Globus pallidus (tissue), 1 donor: ENCODE measurements around the gene MEMO1.
A peak's percentile ranks its signal among the peaks of the same experiment; 100 is the strongest.
"Not testable (repeated sequence)": the region's sequence is repeated elsewhere in the genome, so short reads cannot be mapped to it uniquely, and the experiment has no call there.

ENCODE experiments used
- DNase-seq: peaks from one replicate; pipeline ENCODE4 v3.0.0-alpha.2; 2015; ENCODE audit warnings: low spot score

The MEMO1 gene

DNA sequence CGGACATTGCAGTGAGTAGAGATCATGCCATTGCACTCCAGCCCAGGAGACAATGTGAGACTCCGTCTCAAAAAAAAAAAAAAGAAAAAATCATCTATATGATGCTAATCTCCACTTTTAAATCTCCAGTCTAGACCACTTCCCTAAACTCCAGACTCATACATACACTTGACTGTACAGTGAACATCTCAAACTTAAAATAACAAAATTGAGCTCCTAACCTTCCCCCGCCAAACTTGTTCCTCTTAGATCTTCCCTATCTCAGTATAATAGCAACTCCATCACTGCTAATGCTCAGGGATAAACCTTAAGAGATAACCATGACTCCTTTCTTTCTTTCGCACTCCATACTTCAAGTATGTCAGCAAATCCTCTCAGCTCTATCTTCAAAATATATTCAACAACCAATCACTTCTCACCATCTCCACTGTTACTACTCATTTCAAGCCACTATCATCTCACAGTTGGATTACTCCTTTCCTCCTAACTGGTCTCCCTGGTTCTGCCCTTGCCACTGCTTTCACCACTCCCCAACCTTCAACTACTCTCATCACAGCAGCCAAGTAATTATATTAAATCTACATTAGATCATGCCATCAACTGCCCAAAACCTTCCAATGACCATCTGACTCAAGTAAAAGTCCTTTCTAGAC lies 12.0 kb downstream of the MEMO1 start:
- no peak for DNase-seq

DNA sequence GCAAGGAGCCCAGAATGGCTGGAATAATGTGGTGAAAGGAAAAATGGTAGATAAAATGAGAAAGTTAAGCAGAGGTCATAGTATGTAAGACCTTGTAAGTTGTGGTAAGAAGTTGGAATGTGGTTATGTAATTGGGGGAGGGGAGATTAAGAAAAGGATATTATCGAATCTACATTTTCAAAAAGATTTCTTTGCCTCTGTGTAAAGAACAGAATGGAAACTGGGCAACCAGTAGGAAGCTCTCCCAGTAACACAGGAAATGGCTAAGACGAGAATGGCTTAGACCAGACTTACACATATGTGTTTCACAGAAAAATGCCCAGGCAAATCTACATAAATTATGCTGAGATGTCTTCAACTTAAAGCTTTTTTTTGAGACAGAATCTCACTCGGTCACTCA lies 13.2 kb downstream of the MEMO1 start:
- no peak for DNase-seq

DNA sequence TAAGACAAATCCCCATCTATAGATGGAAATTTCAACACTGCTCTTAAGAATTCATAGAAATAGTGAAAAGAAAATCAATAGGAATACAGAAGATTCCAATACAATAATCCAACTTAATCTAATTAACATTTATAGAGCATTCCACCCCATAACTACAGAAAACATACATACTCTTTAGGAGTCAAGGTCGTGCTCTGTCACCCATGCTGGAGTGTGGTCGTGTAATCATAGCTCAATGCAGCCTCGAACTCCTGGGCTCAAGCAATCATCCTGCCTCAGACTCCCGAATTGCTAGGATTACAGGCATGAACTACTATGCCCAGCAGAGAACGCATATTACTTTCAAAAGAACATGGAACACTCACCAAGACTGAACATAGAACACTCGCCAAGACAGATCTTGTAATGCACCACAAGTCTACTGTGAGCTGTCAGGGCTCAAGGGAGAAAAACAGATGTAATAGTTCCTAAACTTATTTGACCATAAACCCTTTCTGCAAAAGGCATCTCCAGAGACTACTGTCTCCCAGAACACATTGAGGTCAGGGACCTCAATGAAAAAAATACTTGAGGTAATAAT lies 14.1 kb downstream of the MEMO1 start:
- DNase-seq, result no peak

DNA sequence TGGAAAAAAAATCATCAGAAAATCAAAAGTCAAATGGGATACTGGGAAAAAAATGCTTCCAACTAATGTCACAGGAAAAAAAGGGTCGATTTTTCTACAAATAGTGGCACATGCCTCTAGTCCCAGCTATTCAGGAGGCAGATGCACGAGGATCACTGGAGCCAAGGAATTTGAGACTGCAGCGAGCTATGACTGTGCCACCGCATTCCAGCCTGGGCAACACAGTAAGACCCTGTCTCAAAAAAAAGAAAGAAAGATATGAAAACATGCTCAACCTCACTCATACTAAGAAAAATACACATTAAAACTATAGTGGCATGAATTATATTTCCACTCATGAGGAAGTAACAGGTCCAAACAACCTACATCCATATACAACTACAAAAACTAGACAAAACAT lies 17.9 kb downstream of the MEMO1 start:
- no peak for DNase-seq

DNA sequence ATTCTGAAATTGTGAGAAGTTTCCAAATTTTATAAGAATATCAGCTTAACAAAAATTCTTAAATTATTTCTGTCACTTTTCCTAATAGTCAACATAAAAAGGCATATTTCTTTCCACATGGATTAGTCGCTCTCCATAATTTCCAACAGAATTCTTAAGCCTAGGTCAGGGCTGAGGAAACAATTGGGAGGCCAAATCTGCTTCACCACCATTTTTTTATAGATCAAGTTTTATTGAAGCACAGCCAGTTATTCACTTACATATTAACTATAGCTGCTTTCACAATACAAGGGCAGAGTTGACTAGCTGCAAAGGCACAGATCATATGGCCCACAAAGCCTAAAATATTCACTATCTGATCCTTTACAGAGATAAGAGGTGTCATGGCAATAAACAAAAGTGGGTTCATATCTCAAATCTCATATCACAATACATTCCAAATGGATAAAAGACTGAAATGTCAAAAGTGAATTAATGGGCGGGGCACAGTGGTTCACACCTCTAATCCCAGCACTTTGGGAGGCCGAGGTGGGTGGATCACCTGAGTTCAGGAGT lies 18.7 kb downstream of the MEMO1 start:
- DNase-seq, result no peak

DNA sequence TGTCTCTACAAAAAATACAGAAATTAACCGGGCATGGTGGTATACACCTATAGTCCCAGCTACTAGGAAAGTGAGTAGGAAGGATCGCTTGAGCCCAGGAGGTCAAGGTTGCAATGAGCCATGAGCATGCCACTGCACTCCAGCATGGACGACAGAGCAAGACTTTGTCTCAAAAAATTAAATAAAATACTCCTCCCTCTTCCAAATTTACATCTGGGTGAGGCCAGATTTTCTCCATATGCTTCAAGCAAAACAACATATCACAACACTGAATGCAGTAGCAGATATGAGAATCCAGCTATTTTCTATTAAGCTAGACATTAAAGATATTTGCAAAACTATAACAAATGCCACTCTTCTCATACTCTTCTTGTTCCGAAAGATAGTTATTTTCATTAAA lies 20.9 kb downstream of the MEMO1 start:
- no peak for DNase-seq

DNA sequence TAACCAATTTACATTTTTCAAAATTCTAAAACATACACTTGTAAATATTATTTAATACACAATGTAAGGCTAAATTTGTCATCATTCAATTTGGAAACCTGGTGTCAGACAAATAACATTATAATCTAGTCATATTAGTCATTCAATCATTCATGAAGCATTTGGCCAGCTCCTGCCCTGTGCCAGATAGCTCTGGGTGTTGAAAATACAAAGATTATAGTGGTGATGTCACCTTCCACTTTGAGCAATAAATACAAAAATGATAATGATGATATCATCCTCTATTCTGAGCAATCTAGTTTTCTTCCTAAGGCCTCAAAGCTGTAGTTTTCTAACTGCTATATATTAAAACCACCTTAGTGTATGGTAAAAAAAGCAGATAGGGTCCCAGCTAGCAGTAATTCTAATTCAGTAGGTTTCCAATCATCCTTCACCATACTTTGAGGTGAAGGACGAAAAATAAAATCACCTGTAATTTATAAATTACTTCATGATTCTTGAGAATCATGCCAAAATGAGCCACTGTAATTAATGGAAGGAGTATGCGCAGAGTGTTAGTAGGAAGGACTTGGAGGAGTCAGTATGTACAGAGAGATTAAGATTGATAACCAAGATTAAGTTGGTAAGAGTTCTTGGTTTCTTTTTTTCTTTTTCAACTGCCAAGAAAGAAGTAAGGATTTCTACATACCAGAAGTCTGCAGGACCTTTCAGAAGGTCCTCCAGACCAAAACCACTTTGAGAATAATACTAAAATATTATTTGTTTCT lies 23.2 kb downstream of the MEMO1 start:
- no peak for DNase-seq

DNA sequence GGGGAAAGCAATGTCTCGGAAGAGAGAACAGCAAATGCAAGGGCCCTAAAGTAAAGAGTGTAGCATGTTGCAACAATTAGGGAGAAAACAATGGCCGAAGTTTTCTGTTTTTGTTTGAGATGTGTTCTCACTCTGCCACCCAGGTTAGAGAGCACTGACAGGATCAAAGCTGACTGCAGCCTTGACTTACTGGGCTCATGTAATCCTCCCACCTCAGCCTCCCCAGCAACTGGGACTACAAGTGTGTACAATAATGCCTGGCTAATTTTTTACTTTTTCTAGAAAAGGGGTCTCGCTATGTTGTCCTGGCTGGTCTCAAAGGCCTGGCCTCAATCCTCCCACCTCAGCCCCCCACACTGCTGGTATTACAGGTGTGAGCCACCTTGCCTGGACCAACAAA lies 23.9 kb downstream of the MEMO1 start:
- DNase-seq, result no peak

DNA sequence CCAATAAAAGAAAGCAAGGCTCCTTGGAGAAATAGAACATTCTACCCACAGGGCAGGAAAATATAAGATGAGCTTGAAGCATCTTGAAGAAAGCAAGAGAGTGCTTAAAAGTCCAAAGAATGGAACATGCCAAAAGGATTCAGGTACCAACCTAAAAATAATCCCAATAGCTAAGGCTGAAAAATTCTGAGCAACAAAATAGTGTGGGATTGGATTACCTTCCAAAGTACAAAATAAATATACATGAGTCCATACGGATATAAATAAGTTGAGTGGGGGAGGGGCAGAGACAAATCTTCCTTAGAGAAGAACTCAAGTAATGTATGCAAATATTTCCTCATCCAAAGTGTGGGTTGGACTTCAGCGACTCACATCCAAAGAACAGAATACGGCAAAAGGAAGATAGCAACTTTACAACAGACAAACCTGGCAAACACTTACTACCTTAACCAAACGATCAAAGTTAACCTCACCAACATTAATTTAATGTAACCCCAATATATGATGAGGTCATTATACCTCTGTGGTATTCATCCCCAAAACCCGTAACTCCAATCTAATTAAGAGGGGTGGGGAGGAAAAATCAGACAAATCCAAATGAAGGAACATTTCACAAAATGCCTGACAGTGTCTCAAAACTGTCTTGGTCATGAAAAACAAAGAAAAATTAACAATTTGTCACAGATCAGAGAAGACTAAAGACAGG lies 26.9 kb downstream of the MEMO1 start:
- no peak for DNase-seq

DNA sequence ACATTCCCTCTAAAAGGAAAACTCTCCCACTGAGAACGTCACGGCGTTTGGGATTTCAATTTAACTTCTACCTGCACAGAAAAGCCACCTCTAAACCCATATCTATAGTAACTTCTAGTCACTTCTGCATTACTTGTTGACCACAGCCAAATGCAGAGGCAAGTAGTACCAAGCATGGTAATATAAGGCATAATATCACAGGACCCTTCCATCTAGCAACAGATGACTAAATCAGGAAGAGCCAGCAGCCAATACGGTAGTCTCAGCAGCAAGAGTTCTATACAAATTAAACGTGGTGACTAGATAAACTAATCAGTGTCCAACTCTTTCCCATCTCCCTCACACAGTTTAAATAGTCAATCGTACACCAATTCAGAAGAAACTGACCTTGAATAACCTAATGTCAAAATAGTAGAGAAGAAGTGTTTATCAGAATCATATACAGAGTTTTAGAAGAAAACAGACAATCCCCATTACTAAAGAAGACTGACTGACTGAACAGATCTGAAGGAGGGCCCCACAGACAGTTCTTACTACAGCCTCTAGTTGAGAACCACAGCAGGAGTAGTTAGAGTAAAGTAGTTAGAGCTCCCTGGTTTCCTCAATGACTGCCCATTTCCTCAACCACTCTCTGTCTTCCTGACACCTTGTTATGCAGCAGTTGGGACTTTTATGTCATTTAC lies 30.0 kb downstream of the MEMO1 start:
- DNase-seq, result peak; percentile 17

DNA sequence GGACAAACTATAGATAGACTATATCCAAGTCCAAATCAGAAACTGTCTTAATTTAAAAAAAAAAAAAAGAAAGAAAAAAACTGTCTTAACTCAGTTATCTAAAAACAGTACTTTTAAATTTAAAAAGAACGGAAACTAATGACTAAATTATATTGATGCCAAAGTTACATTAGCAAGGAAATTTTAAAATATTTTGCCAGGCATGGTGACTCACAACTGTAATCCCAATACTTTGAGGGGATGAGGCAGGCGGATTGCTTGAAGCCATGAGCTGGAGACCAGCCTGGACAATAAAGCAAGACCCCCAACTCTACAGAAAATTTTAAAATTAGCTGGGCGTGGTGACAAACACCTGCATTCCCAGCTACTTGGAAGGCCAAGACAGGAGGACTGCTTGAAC lies 30.9 kb downstream of the MEMO1 start:
- no peak for DNase-seq

DNA sequence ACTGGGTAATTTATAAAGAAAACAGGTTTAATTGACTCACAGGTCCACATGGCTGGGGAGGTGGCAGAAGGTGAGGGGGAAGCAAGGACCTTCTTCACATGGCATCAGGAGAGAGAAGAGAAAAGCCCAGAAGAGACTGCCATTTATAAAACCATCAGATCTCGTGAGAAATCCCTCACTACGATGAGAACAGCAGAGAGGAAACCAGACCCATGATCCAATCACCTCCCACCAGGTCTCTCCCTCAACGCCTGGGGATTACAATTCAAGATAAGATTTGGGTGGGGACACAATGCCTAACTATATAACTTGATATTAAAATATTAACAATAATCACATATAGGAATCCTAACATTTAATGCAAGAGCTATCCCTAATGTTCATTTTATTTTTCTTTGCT lies 31.8 kb downstream of the MEMO1 start:
- DNase-seq, result no peak

DNA sequence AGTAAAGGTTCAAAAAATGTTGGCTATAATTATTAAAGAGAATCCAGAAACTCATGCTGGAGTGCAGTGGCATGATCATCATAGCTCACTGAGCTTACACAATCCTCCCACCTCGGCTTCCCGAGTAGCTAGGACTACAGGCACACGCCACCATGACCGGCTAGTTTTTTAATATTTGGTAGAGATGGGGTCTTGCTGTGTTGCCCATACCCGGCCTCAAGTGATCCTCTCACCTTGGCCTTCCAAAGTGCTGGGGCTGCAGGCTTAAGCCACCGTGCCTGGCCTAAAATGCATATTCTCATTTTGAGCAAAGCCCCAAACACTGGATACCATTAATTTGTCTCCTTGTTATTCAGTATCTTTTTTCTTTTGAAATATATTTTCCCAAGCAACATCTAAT lies 32.4 kb downstream of the MEMO1 start:
- no peak for DNase-seq

DNA sequence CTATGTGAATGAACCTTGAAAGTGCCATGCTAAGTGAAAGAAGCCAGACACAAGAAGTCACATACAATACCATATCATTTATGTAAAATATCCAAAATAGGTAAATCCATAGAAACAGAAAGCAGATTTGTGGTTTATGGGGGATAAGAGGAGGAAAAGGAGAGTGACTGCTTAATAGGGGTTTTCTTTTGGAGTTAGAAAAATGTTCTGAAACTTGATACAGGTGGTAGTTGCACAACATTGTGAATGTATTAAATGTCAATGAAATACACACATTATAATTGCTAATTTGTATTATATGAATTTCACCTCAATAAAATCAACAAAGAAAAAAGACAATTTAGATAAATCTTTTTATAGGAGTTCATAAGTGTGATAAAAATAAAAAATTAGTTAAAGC lies 37.1 kb downstream of the MEMO1 start:
- no peak for DNase-seq

DNA sequence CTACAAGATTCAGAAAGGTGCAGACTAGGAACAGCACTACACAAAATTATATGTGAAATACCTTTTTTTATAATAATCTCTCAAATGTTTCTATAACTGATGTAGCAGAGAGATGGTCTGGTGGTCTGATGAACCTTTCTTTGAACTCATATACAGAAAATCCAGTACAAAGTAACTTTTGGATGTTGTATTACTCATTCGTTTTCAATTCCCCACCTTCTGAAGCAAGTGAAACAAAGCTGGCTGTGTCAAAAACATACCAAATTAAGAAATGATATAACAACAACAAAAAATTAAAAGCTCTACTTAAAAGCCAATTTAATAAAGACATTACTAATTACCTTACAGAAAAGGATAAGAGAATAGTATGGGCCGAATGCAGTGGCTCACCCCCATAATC lies 38.7 kb downstream of the MEMO1 start:
- DNase-seq, result no peak

DNA sequence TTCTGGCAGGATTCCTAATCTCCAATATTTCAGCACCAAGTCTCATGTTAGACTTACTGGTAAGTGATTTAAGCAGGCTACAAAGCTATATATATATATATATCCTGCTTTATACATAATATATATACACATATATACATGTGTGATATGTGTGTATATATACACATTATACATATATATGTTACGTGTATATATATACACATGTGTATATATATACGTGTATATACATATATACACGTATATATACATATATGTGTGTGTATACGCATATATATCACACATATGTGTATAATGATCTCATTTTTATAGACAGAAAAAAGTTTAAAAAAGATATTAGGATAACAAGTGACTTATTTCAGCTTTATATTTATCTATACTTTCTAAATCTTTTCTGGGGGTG lies 41.6 kb downstream of the MEMO1 start:
- no peak for DNase-seq

DNA sequence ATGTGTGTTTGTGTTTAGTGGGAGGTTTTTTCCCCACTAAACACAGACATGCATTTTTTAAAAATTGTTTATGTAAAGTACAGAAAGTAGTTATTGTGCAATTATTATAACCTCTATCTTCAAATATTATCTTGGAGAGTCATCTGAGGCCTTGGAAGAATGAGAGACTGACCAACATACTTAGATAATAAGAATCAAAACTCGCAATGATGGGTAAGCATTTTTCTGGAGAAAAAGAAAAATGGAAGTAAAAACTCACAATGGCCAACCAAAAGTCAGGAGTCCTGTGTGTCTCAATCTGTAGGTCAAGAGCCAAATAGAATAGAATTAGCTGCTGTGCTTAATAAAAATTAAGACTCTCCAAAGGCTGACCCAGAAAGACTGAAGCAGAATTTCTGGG lies 43.0 kb downstream of the MEMO1 start:
- DNase-seq, result no peak

DNA sequence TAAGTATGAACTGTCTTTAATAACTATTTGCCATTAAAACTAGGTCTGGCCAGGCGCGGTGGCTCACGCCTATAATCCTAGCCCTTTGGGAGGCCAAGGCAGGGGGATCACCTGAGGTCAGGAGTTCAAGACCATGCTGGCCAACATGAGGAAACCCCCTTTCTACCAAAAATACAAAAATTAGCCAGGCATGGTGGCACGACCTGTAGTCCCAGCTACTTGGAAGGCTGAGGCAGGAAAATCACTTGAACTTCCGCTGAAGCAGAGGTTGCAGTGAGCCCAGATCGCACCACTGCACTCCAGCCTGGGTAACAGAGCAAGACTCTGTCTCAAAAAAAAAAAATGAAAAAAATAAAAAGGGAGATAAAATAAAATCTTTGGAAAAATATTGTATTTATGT lies 44.4 kb downstream of the MEMO1 start:
- not testable (repeated sequence) for DNase-seq

DNA sequence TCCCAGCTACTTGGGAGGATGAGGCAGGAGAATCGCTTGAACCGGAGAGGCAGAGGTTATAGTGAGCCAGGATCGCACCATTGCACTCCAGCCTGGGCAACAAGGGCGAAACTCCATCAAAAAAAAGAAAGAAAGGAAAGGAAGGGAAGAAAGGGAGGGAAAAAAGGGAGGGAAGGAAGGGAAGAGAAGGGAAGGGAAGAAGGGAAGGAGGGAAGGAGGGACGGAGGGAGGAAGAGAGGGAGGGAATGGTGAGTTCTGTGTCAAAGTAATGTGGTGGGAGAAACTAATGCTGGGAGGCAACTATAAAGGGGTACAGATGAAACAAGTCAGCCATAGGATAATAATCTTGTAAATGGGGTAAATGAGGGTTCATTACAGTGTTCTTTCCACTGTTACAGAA lies 45.7 kb downstream of the MEMO1 start:
- DNase-seq, result no peak

DNA sequence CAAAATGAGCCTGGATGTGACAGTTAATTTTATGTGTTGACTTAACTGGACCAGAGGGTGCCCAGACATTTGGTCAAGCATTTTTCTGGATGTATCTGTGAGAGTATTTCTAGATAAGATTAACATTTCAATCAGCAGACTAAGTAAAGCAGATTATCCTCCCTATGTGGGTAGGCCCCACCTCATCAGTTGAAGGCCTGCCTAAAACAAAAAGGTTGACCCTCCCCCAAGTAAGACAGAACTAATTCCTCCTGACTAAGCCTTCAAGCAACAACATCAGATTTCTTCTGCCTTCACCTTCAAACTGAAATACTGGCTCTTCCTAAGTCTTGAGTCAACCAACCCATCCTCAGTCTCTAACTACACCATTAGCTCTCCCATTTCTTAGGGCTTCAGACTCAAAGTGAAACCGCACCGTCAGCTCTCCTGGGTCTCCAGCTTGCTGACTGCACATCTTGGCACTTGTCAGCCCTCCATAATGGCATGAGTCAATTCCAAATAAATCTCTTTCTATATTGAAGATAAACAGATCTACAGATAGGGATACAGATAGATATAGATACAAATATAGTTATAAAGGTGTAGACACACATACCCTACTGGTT lies 47.9 kb downstream of the MEMO1 start:
- DNase-seq, result no peak

DNA sequence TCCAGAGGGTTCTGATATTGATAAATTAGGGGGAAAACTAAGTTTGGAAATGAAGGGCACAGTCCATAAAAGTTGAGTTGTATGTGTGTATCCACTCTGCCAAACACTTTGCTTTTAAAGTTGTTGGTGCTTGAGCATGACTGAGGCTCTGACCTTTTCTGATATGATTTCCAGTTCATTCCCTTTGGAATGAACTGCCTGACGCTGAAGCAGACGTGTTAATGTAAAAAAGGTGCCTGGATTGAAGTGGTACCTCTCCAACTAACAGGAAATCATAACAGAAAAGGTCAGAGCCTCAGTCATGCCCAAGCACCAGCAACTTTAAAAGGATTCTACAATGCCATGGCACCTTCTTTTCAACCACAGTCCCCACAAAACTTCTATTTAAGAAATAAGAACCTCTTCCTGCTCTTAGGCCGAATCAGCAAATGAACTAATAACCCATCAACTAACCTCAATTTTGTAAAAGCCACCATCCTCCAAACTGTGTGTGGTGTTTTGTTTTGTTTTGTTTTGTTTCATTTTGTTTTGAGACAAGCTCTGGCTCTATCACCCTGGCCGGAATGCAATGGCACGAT lies 52.6 kb downstream of the MEMO1 start:
- no peak for DNase-seq
